Measurements from ENCODE around the gene ACSM3. TPM values are rescaled to one million over a fixed set of nuclear protein-coding genes. Genes with fewer than 3 reads are reported as not detected.

ACSM3 gene
- total RNA-seq, 6 experiments from 2014 or later = 0.12 to 0.48 (median 0.21) TPM; not detected in 1

GRCh38 chr16:20846030-20846429 lies 82.2 kb downstream of the ACSM3 start:
- no peaks in the 10 kb centered on the region for H3K9me3 Mint-ChIP-seq
- H3K27me3 Mint-ChIP-seq (ENCODE audit: insufficient read depth) = no peaks in the 10 kb centered on the region; the same call in 1 of the 2 replicates

GRCh38 chr16:20846551-20846950 lies 82.7 kb downstream of the ACSM3 start:
- no peak for TF ChIP-seq CTCF (IDR thresholded peaks at IDR 0.05)
- Mint-ChIP-seq H3K27ac (no peak overlapping the region), H3K27me3 (ENCODE audit: insufficient read depth) (no peaks in the 10 kb centered on the region; the same call in 1 of the 2 replicates), H3K36me3 (ENCODE audit: low read depth) (peaks cover 8% of the 10 kb centered on the region; the same call in 1 of the 2 replicates), H3K4me1 (ENCODE audit: low read depth) (peaks cover 21% of the 10 kb centered on the region), H3K9me3 (no peaks in the 10 kb centered on the region), H3K4me3 (no peak overlapping the region)
- no peak for DNase-seq

More at GRCh38 chr16:20846030-20846429, 82.2 kb downstream of the ACSM3 start:
- Mint-ChIP-seq H3K27ac (no peak overlapping the region), H3K4me1 (ENCODE audit: low read depth) (peaks cover 16% of the 10 kb centered on the region), H3K36me3 (ENCODE audit: low read depth) (peaks cover 8% of the 10 kb centered on the region; the same call in 1 of the 2 replicates), H3K4me3 (no peak overlapping the region)
- TF ChIP-seq CTCF (IDR thresholded peaks at IDR 0.05) = no peak
- no peak for DNase-seq

Other genes starting within 250 kb of the ACSM3 start
- gene ACSM2B, start 187.6 kb upstream of the ACSM3 start, total RNA-seq (2021; fragmentation: NEBNext Ultra II Directional; extraction: Animal tissue kit (Norgen Biotek cat#: 25700)) = not detected
- gene ACSM1, start 66.3 kb upstream of the ACSM3 start, total RNA-seq (2021; fragmentation: NEBNext Ultra II Directional; extraction: Animal tissue kit (Norgen Biotek cat#: 25700)) = not detected
- 10 to 100 TPM; 21.9 to 26.1 (median 24.3) TPM for gene THUMPD1, start 22.2 kb upstream of the ACSM3 start, total RNA-seq (2021; fragmentation: NEBNext Ultra II Directional; extraction: Animal tissue kit (Norgen Biotek cat#: 25700))
- gene ERI2, start 42.5 kb downstream of the ACSM3 start, total RNA-seq (2021; fragmentation: NEBNext Ultra II Directional; extraction: Animal tissue kit (Norgen Biotek cat#: 25700)) = 10 to 100 TPM; 10.6 to 16.1 (median 13.1) TPM
- 10 to 100 TPM in 3 of 6 experiments, 1 to 10 TPM in 3; 4.9 to 12.2 (median 9.6) TPM for gene REXO5, start 42.5 kb downstream of the ACSM3 start, total RNA-seq (2021; fragmentation: NEBNext Ultra II Directional; extraction: Animal tissue kit (Norgen Biotek cat#: 25700))
- 10 to 100 TPM; 29.2 to 41.0 (median 32.1) TPM for gene DCUN1D3, start 136.3 kb downstream of the ACSM3 start, total RNA-seq (2021; fragmentation: NEBNext Ultra II Directional; extraction: Animal tissue kit (Norgen Biotek cat#: 25700))
- gene LYRM1, start 136.8 kb downstream of the ACSM3 start, total RNA-seq (2021; fragmentation: NEBNext Ultra II Directional; extraction: Animal tissue kit (Norgen Biotek cat#: 25700)) = 10 to 100 TPM; 22.2 to 28.4 (median 25.8) TPM

All from HFFc6 (cell line).